GM19023 (cell line): Measurements from ENCODE around the gene MAGEB2.
"Not testable (repeated sequence)": the region's sequence is repeated elsewhere in the genome, so short reads cannot be mapped to it uniquely, and the experiment has no call there.

ENCODE experiments used
- ATAC-seq: cut with Tn5 transposase; IDR thresholded peaks from one replicate; pipeline ENCODE4 v1.9.1; 2021; ENCODE audit warnings: mild to moderate bottlenecking, moderate library complexity; ENCODE audit not compliant: unreplicated experiment

Gene MAGEB2, protein sequence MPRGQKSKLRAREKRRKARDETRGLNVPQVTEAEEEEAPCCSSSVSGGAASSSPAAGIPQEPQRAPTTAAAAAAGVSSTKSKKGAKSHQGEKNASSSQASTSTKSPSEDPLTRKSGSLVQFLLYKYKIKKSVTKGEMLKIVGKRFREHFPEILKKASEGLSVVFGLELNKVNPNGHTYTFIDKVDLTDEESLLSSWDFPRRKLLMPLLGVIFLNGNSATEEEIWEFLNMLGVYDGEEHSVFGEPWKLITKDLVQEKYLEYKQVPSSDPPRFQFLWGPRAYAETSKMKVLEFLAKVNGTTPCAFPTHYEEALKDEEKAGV

DNA sequence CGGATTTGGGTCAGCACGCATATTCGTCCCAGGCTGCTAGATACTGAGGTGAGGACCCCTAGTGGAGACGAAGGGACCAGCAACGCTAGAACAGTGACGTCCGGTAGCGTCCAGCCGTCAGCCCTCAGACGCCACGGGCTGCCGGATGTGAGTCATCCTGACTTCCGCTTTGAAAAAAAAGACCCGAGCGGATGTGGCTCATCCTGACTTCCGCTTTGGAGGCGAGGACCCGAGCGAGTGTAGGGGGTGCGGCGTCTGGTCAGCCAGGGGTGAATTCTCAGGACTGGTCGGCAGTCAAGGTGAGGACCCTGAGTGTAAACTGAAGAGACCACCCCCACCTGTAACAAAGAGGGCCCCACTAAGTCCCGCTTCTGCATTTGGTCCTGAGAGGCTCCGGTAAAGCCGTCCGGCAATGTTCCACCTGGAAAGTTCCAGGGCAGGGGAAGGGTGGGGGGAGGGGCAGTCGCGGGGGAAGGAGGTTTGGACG, at the start of gene MAGEB2:
Gene MAGEB2 (plus strand): TSS at position 207 of the 487 bp plus-strand sequence. CDS start 3,018 bp downstream, outside the sequence.
- ATAC-seq: no peak

DNA sequence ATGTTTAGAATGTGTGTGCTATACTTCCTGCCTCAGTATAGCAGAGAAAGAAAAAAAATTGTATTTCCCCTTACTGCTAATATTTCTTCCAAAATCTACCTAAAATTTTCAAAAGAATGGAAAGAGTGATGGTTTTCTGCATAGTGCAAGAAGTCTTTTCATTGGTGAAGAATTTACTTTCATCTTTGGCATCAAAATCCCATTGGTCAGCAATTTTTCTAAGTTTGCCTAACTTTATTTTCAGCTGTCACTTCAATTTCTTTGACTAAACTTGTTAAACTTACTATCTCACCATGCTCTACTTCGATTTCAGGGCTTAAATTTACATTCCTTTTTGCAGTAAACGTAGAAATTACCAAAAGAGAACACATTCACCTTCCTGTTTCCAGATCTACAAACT, 44.5 kb upstream of the MAGEB2 start:
- no peak for ATAC-seq

DNA sequence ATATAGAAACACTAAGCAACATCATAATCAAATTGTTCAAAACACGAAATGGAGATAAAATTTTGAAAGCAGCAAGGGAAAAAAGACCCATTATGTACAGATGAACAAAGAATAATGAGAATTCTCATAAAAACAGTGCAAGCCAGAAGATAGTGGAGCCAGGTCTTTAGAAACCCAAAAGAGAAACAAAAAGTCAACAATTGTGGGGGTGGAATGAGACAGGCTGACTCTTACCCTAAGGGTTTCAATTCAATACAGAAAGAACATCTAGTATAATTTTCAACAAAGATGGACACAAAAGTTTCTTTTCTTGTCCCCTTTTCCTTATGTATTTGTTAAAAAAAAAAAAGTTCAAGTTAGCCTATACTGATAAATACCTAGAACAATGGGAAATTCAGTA, 34.0 kb upstream of the MAGEB2 start:
- peak; percentile 54 for ATAC-seq

DNA sequence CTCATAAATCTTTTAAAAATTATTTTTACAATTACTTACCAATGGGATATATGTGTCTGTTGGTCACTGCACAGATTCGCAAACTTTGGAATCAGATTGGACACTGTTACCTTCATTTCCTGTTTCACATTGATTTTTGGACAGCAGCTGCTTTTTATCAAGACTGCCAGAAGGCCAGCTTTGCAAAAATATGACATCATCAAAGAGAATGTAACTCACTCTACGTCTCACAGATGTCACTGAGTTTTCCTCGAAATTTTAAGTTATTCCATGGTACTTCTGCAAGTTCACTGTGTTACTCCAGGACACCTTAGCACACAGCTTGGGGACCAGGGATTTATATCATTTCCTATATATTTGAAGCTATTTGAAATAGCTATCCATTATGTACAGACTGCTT, 31.8 kb upstream of the MAGEB2 start:
- ATAC-seq: no peak

DNA sequence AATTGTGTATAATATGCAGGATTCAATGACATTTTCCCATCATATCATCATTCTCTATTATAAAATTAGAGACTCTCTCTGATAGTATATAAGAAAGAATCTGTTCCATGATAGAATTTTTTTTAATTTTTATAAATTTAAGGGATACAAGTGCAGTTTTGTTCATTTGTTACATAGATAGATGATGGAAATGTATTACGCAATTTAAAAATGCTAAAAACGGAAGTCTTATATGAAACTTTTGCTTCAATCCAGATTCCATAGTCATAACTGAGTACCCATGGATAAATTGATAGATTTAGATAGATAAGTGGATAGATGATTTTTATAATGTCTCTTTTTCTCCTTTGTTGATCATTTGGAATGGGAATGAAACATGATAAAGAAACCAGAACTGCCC, 24.9 kb upstream of the MAGEB2 start:
- ATAC-seq: no peak

DNA sequence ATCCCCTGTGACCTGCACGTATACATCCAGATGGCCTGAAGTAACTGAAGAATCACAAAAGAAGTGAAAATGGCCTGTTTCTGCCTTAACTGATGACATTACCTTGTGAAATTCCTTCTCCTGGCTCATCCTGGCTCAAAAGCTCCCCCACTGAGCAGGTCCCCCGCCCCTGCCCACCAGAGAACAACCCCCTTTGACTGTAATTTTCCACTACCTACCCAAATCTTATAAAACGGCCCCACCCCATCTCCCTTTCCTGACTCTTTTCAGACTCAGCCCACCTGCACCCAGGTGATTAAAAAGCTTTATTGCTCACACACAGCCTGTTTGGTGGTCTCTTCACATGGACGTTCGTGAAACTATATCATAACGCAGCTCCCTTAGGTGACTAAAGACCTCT, 21.5 kb upstream of the MAGEB2 start:
- ATAC-seq: not testable (repeated sequence)

DNA sequence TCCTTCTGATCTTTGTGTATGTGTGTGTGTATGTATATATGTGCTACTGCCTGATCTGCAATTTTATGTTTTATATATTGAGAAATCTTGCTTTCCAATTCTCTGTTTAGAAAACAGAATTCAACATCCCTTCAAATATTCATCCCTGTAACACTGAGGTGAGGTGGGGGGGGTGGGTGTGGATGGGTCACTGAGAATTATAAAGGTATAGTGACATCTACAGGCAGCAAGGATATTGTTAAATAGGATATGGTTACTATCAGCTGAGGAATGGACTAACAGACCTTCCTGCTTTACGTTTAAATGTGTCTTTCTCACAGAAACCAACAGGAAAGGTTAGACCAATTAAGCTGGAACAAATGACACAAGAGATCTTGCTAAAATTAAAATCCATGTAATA, 19.0 kb upstream of the MAGEB2 start:
- no peak for ATAC-seq

DNA sequence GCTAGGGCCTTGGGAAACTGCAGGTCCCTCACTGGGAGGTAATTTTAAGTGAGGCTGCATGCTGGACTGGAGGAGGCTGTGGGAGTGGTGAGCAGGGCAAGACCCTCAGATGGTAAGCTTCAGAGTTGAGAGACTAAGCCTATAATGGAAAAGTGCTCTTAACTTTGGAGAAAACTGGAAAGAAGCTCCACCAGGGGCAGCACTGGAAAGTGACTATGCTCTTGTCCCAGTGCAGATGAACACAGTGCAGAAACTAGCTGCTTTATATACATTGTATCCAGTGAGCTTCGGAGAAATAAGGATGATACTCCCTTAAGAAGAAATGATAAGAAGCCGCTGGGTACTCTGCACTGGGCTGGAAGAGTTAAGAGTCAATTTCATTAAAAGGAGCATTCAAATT, 3.2 kb upstream of the MAGEB2 start:
- no peak for ATAC-seq

DNA sequence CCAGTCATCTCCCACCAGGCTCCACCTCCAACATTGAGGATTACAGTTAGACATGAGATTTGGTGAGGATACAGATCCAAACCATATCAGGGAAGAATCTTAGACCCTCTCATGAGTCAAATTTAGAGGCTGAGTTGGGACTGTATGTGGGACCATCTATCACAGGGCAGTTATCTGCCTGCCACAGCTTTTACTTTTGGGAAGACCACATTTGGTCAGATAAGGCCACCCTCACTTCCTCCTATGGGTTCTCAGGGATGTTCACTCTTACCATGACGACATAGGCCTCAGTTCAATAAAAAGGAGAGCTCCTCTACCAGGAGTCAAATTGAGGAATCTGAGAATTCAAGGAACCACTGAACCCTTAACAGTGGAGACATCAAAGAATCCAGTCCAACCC, 2.1 kb downstream of the MAGEB2 start:
- no peak for ATAC-seq

DNA sequence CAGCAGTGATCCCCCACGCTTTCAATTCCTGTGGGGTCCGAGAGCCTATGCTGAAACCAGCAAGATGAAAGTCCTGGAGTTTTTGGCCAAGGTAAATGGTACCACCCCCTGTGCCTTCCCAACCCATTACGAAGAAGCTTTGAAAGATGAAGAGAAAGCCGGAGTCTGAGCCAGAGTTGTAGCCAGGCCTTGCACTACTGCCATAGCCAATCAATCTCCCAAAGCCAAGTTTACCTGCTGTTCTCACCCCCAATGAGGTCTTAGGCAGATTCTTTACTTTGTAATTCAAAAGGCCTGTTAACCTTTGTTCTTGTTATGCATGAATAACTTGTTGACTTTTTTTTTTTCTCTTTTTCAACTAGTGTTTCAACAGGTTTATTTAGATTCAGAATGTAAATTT, 4.0 kb downstream of the MAGEB2 start:
- no peak for ATAC-seq

DNA sequence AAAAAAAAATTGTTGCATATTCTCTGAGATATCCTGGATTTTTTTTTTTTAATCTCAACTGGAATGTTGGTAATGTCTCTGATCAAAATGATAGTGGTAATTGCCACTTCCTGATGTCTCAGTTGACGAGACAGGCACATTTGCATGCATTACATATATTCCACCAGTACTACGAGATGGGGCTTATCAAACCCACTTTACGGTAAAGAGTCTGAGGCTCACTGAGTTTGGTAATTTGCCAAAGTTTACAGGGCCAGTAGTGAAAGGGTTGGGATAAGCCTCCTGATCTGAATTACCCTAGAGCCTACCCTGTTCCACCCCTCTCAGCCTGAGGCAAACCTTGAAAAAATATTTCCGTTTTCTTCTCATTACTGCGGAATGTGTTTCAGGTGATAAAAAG, 5.3 kb downstream of the MAGEB2 start:
- ATAC-seq: no peak

DNA sequence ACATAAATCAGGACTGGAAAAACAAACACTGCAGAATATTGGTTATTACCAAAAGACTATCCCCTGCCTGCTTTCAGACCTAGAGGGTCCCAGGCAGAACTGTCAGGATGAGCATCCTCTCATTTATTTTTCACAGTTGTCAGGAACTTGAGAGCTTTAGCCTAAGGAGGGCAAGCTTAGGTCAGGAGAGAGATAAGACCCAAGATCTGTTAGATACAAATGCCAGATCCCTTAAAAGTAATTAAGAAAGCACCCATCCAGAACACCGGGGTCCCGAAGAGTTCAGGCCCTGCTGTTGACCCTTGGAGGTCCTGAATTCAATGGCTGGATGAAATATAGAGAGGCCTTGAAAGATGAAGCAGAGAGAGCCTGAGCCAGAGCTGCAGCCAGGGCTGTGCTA, 9.2 kb downstream of the MAGEB2 start:
- ATAC-seq: no peak

DNA sequence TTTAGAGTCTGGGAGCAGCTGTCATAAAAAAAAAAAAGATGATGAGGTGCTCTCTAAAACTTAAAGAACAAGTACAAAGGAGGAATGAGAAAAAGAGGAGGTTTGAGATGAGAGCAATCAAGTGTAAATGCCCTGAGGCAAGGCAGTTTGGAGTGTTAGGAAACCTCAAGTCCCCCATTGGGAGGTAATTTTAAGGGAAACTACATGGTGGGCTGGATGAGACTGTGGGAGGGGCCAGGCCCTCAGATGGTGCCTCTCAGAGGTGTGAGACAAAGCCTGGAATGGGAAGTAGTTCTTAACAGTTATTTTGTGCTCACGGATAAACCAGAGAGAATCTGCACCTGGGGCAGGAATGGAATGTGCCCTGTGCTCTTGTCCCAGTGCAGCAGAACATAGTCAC, 13.2 kb downstream of the MAGEB2 start:
- no peak for ATAC-seq

DNA sequence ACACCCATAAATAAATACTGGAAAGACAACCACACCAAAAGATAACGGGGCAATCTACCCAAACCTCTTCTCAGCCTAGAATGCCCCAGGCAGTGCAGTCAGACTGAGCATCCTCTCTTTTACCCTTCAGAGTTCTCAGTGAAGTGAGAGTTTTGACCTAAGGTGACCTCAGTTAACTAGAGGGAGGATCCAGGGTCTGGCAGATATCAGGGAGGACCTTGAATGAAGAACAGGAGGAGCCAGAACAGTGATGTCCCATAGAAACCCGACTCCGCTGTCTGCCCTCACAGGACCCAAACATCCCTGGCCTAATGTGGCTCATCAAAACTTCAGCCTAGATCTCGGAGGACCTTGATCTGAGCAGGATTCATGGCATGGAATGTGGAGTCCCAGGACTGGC, 15.0 kb downstream of the MAGEB2 start, which contains the start of gene MAGEB3:
Gene MAGEB3 (plus strand): TSS at position 263 of the 400 bp plus-strand sequence. CDS start 5,268 bp downstream, outside the sequence.
- ATAC-seq: no peak

DNA sequence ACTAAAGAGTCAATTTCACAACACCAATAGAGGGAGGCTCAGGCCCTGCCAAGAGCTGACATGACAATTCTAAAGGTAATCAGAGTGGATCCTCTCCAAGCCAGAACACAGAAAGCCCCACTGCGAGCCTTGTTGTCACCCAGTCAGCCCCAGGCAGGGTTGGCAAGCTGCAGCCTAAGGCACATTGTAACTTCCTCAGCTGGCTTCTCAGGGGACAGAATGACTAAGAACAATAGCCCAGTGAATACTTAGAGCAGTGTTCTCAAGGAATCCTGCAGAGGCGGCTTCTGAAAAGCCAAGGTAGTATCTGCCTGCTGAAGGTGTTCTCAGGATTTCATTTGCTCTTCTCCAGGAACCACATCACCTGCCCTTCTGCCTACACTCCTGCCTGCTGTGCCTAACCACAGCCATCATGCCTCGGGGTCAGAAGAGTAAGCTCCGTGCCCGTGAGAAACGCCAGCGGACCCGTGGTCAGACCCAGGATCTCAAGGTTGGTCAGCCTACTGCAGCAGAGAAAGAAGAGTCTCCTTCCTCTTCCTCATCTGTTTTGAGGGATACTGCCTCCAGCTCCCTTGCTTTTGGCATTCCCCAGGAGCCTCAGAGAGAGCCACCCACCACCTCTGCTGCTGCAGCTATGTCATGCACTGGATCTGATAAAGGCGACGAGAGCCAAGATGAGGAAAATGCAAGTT, 26.5 kb downstream of the MAGEB2 start, which contains the start of gene MAGEB4:
Gene MAGEB4 (plus strand): TSS at position 277 of the 692 bp plus-strand sequence. CDS start 136 bp downstream, at position 413.
- ATAC-seq: no peak

DNA sequence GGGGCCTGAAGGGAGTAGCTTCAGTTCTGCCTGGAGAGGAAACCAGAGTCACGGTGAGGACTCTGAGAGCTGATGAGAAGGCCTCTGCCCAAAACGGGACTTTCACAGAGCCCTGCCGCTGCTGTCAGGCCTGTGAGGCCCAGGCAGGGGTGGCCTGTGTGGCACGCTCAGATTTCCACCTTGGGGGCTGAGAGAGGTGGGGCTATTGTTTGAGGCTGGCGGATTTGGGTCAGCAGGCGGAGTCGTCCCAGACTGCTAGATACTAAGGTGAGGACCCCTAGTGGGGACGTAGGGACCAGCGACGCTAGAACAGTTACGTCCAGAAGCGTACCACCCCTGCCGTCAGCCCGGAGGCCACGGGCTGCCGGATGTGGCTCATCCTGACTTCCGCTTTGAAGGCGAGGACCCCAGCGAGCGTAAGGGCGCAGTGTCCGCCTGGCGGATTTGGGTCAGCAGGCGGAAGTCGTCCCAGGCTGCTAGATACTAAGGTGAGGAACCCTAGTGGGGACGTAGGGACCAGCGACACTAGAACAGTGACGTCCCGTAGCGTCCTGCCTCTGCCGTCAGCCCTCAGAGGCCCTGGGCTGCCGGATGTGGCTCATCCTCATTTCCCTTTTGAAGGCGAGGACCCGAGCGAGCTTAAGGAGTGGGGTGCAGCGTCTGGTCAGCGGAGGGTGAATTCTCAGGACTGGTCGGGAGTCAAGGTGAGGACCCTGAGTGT, 31.6 kb downstream of the MAGEB2 start, which contains the start of gene MAGEB1:
Gene MAGEB1 (plus strand): TSS at position 378 of the 721 bp plus-strand sequence. CDS start 3,348 bp downstream, outside the sequence.
- ATAC-seq: no peak

DNA sequence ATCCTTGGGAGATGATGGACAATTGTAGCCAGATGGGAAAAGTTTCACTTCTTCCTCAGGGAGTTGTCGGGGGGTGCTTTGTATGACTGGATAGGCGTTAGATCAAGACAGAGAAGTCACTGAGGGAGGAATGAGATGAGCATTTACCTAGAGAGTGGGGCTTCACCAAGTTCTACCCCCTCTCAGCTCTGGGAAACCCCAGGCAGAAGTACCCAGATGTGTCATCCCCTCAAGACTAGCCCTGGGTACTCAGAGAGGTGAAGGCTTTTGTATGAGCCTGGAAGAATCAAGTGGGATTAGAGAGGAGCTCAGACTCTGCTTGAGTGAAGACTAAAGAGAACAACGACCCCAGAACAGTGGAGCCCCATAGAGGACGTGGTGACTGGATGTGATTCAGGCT, 33.5 kb downstream of the MAGEB2 start:
- ATAC-seq: peak; percentile 75

DNA sequence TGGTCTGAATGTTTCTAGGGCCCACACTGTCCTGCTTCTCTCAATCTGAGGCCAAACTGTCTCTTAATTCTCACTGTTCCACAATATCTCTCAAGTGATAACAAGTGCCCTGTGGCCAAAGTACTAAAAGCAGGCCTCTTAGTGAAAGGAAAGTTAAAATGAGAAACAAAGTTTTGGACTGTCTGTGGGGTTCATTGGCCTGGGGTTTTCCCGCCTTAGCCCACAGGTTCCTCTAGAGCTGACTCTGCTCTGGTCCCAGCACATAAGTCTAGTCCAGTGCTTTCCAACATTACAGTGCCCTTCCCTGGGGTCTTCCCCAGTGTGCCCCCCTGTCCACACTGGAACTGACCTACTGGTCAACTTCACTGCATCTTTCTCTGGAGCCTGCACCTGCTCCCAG, 37.9 kb downstream of the MAGEB2 start:
- ATAC-seq: peak; percentile 65

DNA sequence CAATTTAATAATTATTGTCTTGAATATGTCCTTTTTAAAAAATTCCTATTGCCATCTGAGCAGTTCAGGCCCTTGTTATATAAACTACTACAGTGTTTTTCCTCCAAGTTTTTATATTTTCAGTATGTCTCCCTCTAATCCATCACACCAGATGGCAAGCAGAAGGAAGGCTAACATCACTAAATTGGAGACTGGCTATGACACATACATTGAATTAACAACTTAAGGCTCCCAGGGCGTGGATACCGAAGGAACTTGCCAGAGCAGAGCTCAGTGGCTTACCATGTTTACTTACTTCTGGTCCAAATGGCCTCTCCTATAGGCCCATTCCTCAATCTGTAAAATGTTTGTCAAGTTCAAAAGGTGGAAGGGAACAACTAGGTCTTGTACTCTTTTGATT, 44.6 kb downstream of the MAGEB2 start:
- no peak for ATAC-seq

DNA sequence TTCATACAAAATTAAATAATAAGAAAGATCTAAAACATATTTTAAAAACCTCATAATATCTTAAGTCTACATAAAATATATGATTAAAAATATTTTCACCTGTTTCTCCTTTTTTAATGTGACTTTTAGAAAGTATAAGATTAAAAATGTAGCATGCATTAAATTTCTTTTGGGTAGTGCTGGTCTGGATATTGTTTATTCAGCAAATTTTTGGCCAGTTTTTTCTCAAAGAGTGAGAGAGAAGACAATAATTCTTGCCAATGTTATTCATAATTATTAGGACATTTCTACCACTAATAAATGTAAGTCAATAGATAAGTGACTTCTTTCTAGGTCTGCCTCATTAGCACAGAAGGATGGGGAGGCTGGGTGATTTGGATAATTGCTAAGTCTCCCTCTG, 45.6 kb downstream of the MAGEB2 start:
- no peak for ATAC-seq

DNA sequence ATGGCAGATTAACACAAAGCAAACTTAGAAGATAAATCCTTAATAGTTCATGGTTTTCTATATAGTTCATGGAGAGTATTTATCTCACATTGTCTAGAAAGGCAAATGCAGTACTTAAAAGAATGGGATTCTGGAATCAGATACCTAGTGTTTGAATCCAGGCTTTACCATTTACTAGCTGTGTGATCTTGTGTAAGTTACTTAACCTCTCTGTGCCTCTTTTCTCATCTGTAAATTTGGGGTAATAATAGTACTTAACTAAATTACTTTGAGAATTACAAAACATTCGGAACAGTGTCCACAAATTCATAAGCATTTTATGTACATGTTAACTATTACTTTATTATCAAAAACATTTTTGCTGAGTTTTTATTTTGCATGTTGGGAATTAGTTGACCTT, 47.4 kb downstream of the MAGEB2 start:
- no peak for ATAC-seq
